ENCODE results near the gene FAM83G. TPM values are rescaled to one million over a fixed set of nuclear protein-coding genes. Genes with fewer than 3 reads are reported as not detected.

Gene FAM83G
- total and polyA plus RNA-seq, 9 donors = 0.93 to 5.1 (median 2.3) TPM

GRCh38 chr17:18947866-18948265, 56.7 kb downstream of the FAM83G start:
- no peaks in the 10 kb centered on the region for H3K36me3 ChIP-seq
- 69 to 85% (median 81%) methylated on average over 6 of the region's 6 CpGs for WGBS, 3 donors
- no peak for DNase-seq

GRCh38 chr17:18946536-18946935, 58.0 kb downstream of the FAM83G start:
- DNase-seq = no peak
- 54 to 63% (median 57%) methylated on average over 2 of the region's 2 CpGs for WGBS, 3 donors
- TF ChIP-seq POLR2A (IDR thresholded peaks at IDR 0.05) (no peak), EP300 (IDR thresholded peaks at IDR 0.05) (no peak), CTCF (IDR thresholded peaks at IDR 0.05) (no peak)
- intact Hi-C loops (cut with DNase I) = no loop called here
- Histone ChIP-seq H3K36me3 (no peaks in the 10 kb centered on the region), H3K4me1 (ENCODE audit: insufficient read depth) (peaks cover 2% of the 10 kb centered on the region), H3K4me3 (no peak overlapping the region), H3K9me3 (no peaks in the 10 kb centered on the region), H3K27me3 (no peaks in the 10 kb centered on the region), H3K27ac (no peak overlapping the region)

More at GRCh38 chr17:18947866-18948265, 56.7 kb downstream of the FAM83G start:
- H3K9me3 ChIP-seq = no peaks in the 10 kb centered on the region
- H3K4me3 ChIP-seq = no peak overlapping the region
- intact Hi-C loops (cut with DNase I) = no loop called here
- TF ChIP-seq EP300 (IDR thresholded peaks at IDR 0.05) (no peak), CTCF (IDR thresholded peaks at IDR 0.05) (no peak), POLR2A (IDR thresholded peaks at IDR 0.05) (no peak)
- H3K27me3 ChIP-seq = no peaks in the 10 kb centered on the region
- H3K4me1 ChIP-seq (ENCODE audit: insufficient read depth) = peaks cover 2% of the 10 kb centered on the region
- no peak overlapping the region for H3K27ac ChIP-seq

- WGBS, 3 donors = 84 to 89% (median 88%) methylated on average over 5 of the region's 5 CpGs
- TF ChIP-seq POLR2A (IDR thresholded peaks at IDR 0.05) = no peak
- TF ChIP-seq EP300 (IDR thresholded peaks at IDR 0.05) = no peak
- no peak for TF ChIP-seq CTCF (IDR thresholded peaks at IDR 0.05)
- intact Hi-C loops (cut with DNase I) = no loop called here
Measured at GRCh38 chr17:18944646-18945045, 59.9 kb downstream of the FAM83G start.

GRCh38 chr17:18938692-18939023, 65.9 kb downstream of the FAM83G start:
- DNase-seq = no peak
- H3K4me1 ChIP-seq (ENCODE audit: insufficient read depth) = no peaks in the 10 kb centered on the region
- intact Hi-C loops (cut with DNase I) = no loop called here
- H3K27me3 ChIP-seq = no peaks in the 10 kb centered on the region
- TF ChIP-seq CTCF (IDR thresholded peaks at IDR 0.05) (no peak), POLR2A (IDR thresholded peaks at IDR 0.05) (no peak), EP300 (IDR thresholded peaks at IDR 0.05) (no peak)
- no peaks in the 10 kb centered on the region for H3K9me3 ChIP-seq
- H3K27ac ChIP-seq = no peak overlapping the region
- H3K36me3 ChIP-seq = no peaks in the 10 kb centered on the region
- no peak overlapping the region for H3K4me3 ChIP-seq
- WGBS, 3 donors = 55 to 64% (median 57%) methylated on average over 2 of the region's 2 CpGs

More at GRCh38 chr17:18944646-18945045, 59.9 kb downstream of the FAM83G start:
- H3K4me3 ChIP-seq = no peak overlapping the region
- DNase-seq = no peak
- H3K36me3 ChIP-seq = no peaks in the 10 kb centered on the region
- H3K27me3 ChIP-seq = no peaks in the 10 kb centered on the region
- no peak overlapping the region for H3K27ac ChIP-seq
- no peaks in the 10 kb centered on the region for H3K4me1 ChIP-seq (ENCODE audit: insufficient read depth)
- H3K9me3 ChIP-seq = no peaks in the 10 kb centered on the region

All from ovary (tissue), 9 donors.